Mesenchymal stem cell (in vitro differentiated cells and primary cell): ENCODE data around the gene B2M.
"Not testable (repeated sequence)": the region's sequence is repeated elsewhere in the genome, so short reads cannot be mapped to it uniquely, and the experiment has no call there.

Experiments used
- DNase-seq: peaks from one replicate; pipeline ENCODE4 v3.0.0-alpha.2; 2013
- H2AFZ ChIP-seq: one replicate; pipeline ENCODE4 v1.6.1; 2013; ENCODE audit warnings: low read depth, mild to moderate bottlenecking, control low read depth, inconsistent platforms, low read length, moderate library complexity
- H2AK5ac ChIP-seq: 2 replicates; pipeline ENCODE4 v1.6.1; 2013; ENCODE audit warnings: low read length, moderate library complexity, mild to moderate bottlenecking, inconsistent platforms; ENCODE audit not compliant: severe bottlenecking
- H2BK120ac ChIP-seq: one replicate; pipeline ENCODE4 v1.6.1; 2013; ENCODE audit warnings: low read depth, mild to moderate bottlenecking, inconsistent platforms, low read length, moderate library complexity
- H2BK12ac ChIP-seq, 2 experiments: one replicate each; pipeline ENCODE4 v1.6.1; 2013; ENCODE audit warnings: inconsistent platforms in 2 of 2, low read length in 2 of 2, mild to moderate bottlenecking in 2 of 2, moderate library complexity in 2 of 2, control low read depth in 1 of 2
- H2BK15ac ChIP-seq: one replicate; pipeline ENCODE4 v1.6.1; 2013; ENCODE audit warnings: mild to moderate bottlenecking, low read depth, inconsistent platforms; ENCODE audit not compliant: poor library complexity, severe bottlenecking
- H2BK5ac ChIP-seq: 2 replicates; pipeline ENCODE4 v1.6.1; 2013; ENCODE audit warnings: low read depth, mild to moderate bottlenecking, low read length, control low read depth, inconsistent platforms; ENCODE audit not compliant: poor library complexity, severe bottlenecking
- H3K14ac ChIP-seq, 2 experiments: one replicate each; pipeline ENCODE4 v1.6.1; 2013; ENCODE audit warnings: inconsistent platforms in 2 of 2, low read length in 2 of 2, control low read depth in 1 of 2, mild to moderate bottlenecking in 1 of 2, moderate library complexity in 1 of 2
- H3K18ac ChIP-seq, 2 experiments: one replicate each; pipeline ENCODE4 v1.6.1; 2013; ENCODE audit warnings: inconsistent platforms in 2 of 2, low read length in 2 of 2, control low read depth in 1 of 2, low read depth in 1 of 2, mild to moderate bottlenecking in 1 of 2
- H3K23ac ChIP-seq, 2 experiments: one replicate each; pipeline ENCODE4 v1.6.1; 2013; ENCODE audit warnings: inconsistent platforms in 2 of 2, low read length in 2 of 2, mild to moderate bottlenecking in 2 of 2, moderate library complexity in 2 of 2, control low read depth in 1 of 2
- H3K27ac ChIP-seq: 2 replicates; pipeline ENCODE4 v1.5.1; 2013; ENCODE audit warnings: mild to moderate bottlenecking, moderate library complexity, low read length, control low read depth, inconsistent platforms; ENCODE audit not compliant: poor library complexity, severe bottlenecking
- H3K27me3 ChIP-seq, 2 experiments: 2 replicates each; pipeline versions ENCODE4 v1.6.1 to v1.7.0; 2013; ENCODE audit warnings: low read length in 2 of 2, mild to moderate bottlenecking in 2 of 2, moderate library complexity in 2 of 2, control low read depth in 1 of 2, inconsistent platforms in 1 of 2; ENCODE audit not compliant: control insufficient read depth in 1 of 2, insufficient read depth in 1 of 2
- H3K36me3 ChIP-seq, 2 experiments: 2 replicates each; pipeline versions ENCODE4 v1.6.1 to v1.7.0; 2013; ENCODE audit warnings: low read length in 2 of 2, control low read depth in 1 of 2, inconsistent platforms in 1 of 2, low read depth in 1 of 2, mild to moderate bottlenecking in 1 of 2; ENCODE audit not compliant: insufficient read depth in 2 of 2, control insufficient read depth in 1 of 2
- H3K4ac ChIP-seq, 2 experiments: one replicate each; pipeline ENCODE4 v1.6.1; 2013; ENCODE audit warnings: inconsistent platforms in 2 of 2, low read length in 2 of 2, mild to moderate bottlenecking in 2 of 2, moderate library complexity in 2 of 2, control low read depth in 1 of 2, low read depth in 1 of 2
- H3K4me1 ChIP-seq: 2 replicates; pipeline ENCODE4 v1.6.1; 2013; ENCODE audit warnings: low read depth, low read length, control low read depth; ENCODE audit not compliant: control insufficient read depth, insufficient read depth
- H3K4me2 ChIP-seq: 2 replicates; pipeline ENCODE4 v1.6.1; 2013; ENCODE audit warnings: low read length, mild to moderate bottlenecking, inconsistent platforms; ENCODE audit not compliant: poor library complexity, severe bottlenecking
- H3K4me3 ChIP-seq, 2 experiments: 2 replicates each; pipeline versions ENCODE4 v1.5.1 to v1.7.0; 2013; ENCODE audit warnings: low read length in 2 of 2, mild to moderate bottlenecking in 2 of 2, control low read depth in 1 of 2, low read depth in 1 of 2; ENCODE audit not compliant: insufficient read depth in 1 of 2
- H3K79me1 ChIP-seq: replicated peaks from 2 replicates; pipeline ENCODE4 v1.6.1; 2013; ENCODE audit warnings: mild to moderate bottlenecking, control low read depth, low read length, inconsistent platforms; ENCODE audit not compliant: poor library complexity, severe bottlenecking
- H3K9ac ChIP-seq: 2 replicates; pipeline ENCODE4 v1.7.0; 2013; ENCODE audit warnings: mild to moderate bottlenecking, low read length, moderate library complexity
- H3K9me3 ChIP-seq: 2 replicates; pipeline ENCODE4 v1.7.0; 2013; ENCODE audit warnings: mild to moderate bottlenecking, low read length; ENCODE audit not compliant: control insufficient read depth
- H4K8ac ChIP-seq: one replicate; pipeline ENCODE4 v1.6.1; 2013; ENCODE audit warnings: inconsistent platforms, mild to moderate bottlenecking, low read length, moderate library complexity
- H4K91ac ChIP-seq: one replicate; pipeline ENCODE4 v1.6.1; 2013; ENCODE audit warnings: mild to moderate bottlenecking, low read length, inconsistent platforms
- WGBS: methylation state at CpG from one replicate; pipeline ENCODE4 v1.1.7; 2013; ENCODE audit warnings: mixed read lengths; 5-methylcytosine and 5-hydroxymethylcytosine counted together

Gene B2M

DNA sequence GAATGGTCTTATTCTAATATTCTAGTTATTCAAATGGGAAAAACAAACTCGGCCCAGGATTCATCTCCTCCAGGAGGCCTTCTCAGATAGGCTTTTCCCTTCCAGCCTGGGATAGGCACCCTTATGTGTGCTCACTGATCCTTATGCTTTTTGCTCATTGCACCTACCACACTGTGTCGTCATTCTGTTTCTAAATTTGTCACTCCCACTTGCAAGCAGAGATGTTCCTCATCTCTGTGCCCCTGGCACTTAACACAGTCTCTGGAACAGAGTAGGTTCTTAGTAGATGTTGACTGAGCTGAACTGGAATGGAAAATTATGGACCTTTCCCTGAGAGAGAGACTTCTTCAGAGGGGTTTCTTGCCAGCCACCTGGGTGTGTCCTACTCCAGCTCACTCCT lies 29.1 kb upstream of the B2M start:
- Histone ChIP-seq H4K8ac (no peak overlapping the region), H3K23ac (no peak overlapping the region), H4K91ac (no peak overlapping the region), H3K4me1 (peaks cover 8% of the 10 kb centered on the region), H3K18ac (no peak overlapping the region), H3K4me2 (no peak overlapping the region), H3K9ac (no peak overlapping the region), H3K4ac (peak overlapping the region in 1 of 2 experiments; percentile 10), H2BK120ac (no peak overlapping the region), H3K4me3 (no peak overlapping the region), H3K36me3 (no peaks in the 10 kb centered on the region), H3K27me3 (peaks cover 0 to 3% of the 10 kb centered on the region in 2 experiments), H3K14ac (peak overlapping the region in 1 of 2 experiments; percentile 59), H2AFZ (no peak overlapping the region), H3K79me1 (no peaks in the 10 kb centered on the region), H2BK12ac (peak overlapping the region in 1 of 2 experiments; percentile 42), H2AK5ac (no peak overlapping the region), H2BK15ac (no peak overlapping the region), H2BK5ac (no peak overlapping the region), H3K9me3 (no peaks in the 10 kb centered on the region), H3K27ac (no peak overlapping the region)
- DNase-seq: no peak
- WGBS: 95% methylated on average over 1 of the region's 2 CpGs

DNA sequence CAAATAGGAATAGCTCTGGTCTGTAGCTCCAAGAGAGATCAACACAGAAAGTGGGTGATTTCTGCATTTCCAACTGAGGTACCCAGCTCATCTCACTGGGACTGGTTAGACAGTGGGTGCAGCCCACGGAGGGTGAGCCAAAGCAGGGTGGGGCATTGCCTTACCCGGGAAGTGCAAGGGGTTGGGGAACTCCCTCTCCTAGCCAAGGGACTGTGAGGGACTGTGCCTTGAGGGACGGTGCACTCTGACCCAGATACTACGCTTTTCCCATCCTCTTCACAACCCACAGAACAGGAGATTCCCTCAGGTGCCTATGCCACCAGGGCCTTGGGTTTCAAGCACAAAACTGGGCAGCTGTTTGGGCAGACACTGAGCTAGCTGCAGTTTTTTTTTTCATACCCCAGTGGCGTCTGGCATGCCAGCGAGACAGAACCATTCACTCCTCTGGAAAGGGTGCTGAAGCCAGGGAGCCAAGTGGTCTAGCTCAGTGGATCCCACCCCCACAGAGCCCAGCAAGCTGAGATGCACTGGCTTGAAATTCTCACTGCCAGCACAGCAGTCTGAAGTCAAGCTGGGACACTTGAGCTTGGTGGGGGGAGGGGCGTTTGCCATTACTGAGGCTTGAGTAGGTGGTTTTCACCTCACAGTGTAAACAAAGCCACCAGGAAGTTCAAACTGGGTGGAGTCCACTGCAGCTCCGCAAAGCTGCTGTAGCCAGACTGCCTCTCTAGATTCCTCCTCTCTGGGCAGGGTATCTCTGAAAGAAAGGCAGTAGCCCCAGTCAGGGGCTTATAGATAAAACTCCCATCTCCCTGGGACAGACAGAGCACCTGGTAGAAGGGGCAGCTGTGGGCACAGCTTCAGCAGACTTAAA lies 28.3 kb upstream of the B2M start:
- H4K8ac ChIP-seq: peak overlapping the region; percentile 28
- not testable (repeated sequence) for H3K4me1 ChIP-seq, H2AK5ac ChIP-seq, H3K4ac ChIP-seq, H3K9ac ChIP-seq, H3K9me3 ChIP-seq, H2BK120ac ChIP-seq, H3K79me1 ChIP-seq, H2BK5ac ChIP-seq, H3K4me3 ChIP-seq, H2BK15ac ChIP-seq, H3K27ac ChIP-seq, H3K36me3 ChIP-seq, H3K23ac ChIP-seq, H3K27me3 ChIP-seq
- H3K14ac ChIP-seq: peak overlapping the region in 1 of 2 experiments; percentile 60
- H2BK12ac ChIP-seq: peak overlapping the region in 1 of 2 experiments; percentile 86
- peak overlapping the region; percentile 2 for H4K91ac ChIP-seq
- peak overlapping the region; percentile 11 for H3K4me2 ChIP-seq
- peak; percentile 43 for DNase-seq
- peak overlapping the region; percentile 4 to 80 for H3K18ac ChIP-seq
- WGBS: 47% methylated on average over 8 of the region's 8 CpGs
- peak overlapping the region; percentile 14 for H2AFZ ChIP-seq

- not testable (repeated sequence) for H3K9me3 ChIP-seq, H3K23ac ChIP-seq, DNase-seq, H2BK12ac ChIP-seq, H3K4me1 ChIP-seq, H3K4me2 ChIP-seq, H2BK15ac ChIP-seq, H2AFZ ChIP-seq, H2AK5ac ChIP-seq, H3K36me3 ChIP-seq, H3K79me1 ChIP-seq, H2BK120ac ChIP-seq, H4K8ac ChIP-seq, H3K14ac ChIP-seq, H4K91ac ChIP-seq, H3K9ac ChIP-seq, H2BK5ac ChIP-seq, H3K27me3 ChIP-seq, H3K27ac ChIP-seq, H3K4me3 ChIP-seq, H3K18ac ChIP-seq, H3K4ac ChIP-seq
- 78% methylated on average over 2 of the region's 2 CpGs for WGBS
Measured at GRCh38 chr15:44689318-44689717, 22.0 kb upstream of the B2M start.

DNA sequence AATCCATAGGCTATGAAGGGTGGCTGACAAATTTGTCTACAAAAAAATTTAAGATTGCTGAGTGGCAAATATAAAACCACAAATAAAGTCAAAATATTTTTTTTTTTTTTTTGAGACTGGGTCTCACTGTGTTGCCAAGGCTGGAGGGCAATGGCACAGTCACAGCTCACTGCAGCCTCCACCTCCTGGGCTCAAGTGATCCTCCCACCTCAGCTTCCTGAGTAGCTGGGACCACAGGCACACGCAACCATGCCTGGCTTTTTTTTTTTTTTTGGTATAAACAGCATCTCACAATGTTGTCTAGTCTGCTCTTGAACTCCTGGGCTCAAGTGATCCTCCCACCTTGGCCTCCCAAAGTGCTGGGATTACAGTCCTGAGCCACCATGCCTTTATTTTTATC lies 21.1 kb upstream of the B2M start:
- H3K4me1 ChIP-seq, H3K79me1 ChIP-seq, H3K4ac ChIP-seq, H3K23ac ChIP-seq, H2AFZ ChIP-seq, H2BK5ac ChIP-seq, H3K27ac ChIP-seq, H2AK5ac ChIP-seq, H3K18ac ChIP-seq, H4K8ac ChIP-seq, H3K14ac ChIP-seq, H2BK120ac ChIP-seq, H3K4me3 ChIP-seq, H4K91ac ChIP-seq, H2BK12ac ChIP-seq, H3K36me3 ChIP-seq, DNase-seq, H3K27me3 ChIP-seq, H2BK15ac ChIP-seq, H3K9ac ChIP-seq, H3K9me3 ChIP-seq, H3K4me2 ChIP-seq: not testable (repeated sequence)
- WGBS: 62% methylated on average over 1 of the region's 1 CpG
